ENCODE data around the gene GLI1.
"Not testable (repeated sequence)": the region's sequence is repeated elsewhere in the genome, so short reads cannot be mapped to it uniquely, and the experiment has no call there.

GLI1 gene

DNA sequence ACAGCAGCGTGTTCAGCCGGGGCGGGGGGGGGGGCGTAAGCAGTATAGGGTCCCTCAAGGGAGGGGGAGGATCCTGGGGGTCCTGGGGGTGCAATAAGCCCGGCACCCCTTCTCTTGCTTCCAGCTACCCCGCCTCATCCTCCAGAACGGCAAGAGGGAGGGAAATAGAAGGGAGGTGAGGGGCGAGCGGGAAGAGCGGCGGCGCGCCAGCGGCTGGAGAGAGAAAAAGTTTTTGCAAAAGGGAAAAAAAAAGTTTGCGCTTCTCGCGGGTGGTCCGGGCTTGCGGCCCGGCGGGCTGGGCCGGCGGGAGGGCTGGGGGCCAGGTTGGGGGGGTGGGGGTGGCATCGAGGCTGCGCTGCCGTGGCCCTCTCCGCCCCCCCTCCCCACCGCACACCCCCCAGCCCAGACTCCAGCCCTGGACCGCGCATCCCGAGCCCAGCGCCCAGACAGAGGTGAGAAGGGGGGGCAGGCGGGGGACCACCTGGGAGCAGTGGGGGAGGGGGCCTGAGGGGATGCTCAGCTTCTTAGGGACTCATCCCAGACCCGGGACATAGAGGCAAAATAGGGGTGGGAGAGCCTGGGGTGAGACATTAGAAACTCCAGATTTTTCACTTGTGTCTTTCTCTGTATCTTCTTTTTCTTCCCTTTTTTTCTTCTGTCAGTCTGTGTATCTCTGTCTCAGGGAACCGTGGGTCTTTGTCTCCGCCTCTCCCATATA is at the start of gene GLI1:
Gene GLI1 (plus strand): TSS at position 36 of the 718 bp plus-strand sequence. CDS start 3,907 bp downstream, outside the sequence.
- no peak for DNase-seq (ENCODE audit: low spot score)

DNA sequence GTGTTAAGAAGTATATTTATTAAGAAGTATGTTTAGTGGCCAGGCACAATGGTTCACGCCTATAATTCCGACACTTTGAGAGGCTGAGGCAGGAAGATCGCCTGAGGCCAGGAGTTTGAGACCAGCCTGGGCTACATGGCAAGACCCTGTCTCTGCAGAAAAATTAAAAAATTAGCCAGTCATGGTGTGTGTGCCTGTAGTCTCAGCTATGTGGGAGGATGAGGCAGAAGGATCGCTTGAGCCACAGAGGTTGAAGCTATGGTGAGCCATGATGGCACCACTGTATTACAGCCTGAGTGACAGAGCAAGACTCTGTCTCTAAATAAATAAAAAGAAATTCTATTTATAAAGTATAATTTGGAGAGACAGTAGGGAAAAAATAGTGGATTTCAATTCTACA is 49.1 kb upstream of the GLI1 start:
- DNase-seq (ENCODE audit: low spot score): no peak

GRCh38 chr12:57414160-57414559 is 45.4 kb upstream of the GLI1 start:
- DNase-seq (ENCODE audit: low spot score): not testable (repeated sequence)

DNA sequence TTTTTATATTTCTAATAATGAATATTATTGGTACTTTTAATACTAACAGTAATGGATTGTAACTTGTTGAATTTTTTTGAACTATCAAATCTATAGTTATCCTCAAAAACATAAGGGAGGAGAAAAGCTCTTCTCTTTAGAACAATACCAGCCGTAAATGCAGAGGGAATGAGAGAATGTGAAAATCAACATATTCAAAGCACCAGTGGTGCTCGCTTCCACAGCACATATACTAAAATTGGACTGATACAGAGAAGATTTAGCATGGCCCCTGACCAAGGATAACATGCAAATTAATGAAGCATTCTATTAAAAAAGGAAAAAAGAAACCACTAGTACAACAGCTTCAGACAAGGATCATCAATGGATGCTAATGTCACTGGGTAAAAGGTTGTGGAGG is 44.5 kb upstream of the GLI1 start:
- DNase-seq (ENCODE audit: low spot score): no peak

GRCh38 chr12:57416039-57416996 is 43.3 kb upstream of the GLI1 start:
- DNase-seq (ENCODE audit: low spot score): peak; percentile 30

- no peak for DNase-seq (ENCODE audit: low spot score)
Measured at GRCh38 chr12:57418255-57418654, 41.3 kb upstream of the GLI1 start.

DNA sequence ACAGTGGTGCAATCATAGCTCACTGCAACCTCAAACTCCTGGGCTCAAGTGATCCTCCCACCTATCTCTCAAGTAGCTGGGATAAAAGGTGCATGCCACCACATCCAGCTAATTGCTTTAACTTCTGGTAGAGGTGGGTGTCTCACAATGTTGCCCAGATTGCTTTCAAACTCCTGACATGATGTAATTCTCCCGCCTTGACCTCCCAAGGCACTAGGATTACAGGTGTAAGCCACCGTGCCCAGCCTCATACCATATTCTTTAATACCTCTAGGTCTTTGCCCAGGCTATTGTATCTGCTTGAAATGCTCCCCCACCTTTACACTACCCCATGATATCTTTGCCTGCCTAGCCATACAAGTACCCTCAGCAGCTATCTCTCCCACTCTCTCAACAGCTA is 40.1 kb upstream of the GLI1 start:
- DNase-seq (ENCODE audit: low spot score): no peak

GRCh38 chr12:57420482-57420881 is 39.1 kb upstream of the GLI1 start:
- DNase-seq (ENCODE audit: low spot score): no peak

GRCh38 chr12:57426948-57427347 is 32.6 kb upstream of the GLI1 start:
- DNase-seq (ENCODE audit: low spot score): not testable (repeated sequence)

DNA sequence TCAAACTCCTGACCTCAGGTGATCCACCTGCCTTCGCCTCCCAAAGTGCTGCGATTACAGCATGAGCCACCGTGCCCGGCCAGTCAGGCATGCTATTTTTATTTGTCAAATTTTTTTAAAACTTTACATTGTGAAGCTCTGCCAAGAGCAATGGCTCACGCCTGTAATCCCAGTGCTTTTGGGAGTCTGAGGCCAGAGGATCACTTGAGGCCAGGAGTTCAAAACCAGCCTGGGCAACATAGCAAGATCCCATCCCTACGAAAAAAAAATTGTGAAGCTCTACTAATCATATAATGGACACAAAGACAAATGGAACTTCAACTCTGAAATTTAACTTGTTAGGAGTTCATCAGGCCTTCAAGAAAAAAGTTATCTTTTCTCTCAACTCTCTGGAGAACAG is 30.6 kb upstream of the GLI1 start:
- DNase-seq (ENCODE audit: low spot score): no peak

DNA sequence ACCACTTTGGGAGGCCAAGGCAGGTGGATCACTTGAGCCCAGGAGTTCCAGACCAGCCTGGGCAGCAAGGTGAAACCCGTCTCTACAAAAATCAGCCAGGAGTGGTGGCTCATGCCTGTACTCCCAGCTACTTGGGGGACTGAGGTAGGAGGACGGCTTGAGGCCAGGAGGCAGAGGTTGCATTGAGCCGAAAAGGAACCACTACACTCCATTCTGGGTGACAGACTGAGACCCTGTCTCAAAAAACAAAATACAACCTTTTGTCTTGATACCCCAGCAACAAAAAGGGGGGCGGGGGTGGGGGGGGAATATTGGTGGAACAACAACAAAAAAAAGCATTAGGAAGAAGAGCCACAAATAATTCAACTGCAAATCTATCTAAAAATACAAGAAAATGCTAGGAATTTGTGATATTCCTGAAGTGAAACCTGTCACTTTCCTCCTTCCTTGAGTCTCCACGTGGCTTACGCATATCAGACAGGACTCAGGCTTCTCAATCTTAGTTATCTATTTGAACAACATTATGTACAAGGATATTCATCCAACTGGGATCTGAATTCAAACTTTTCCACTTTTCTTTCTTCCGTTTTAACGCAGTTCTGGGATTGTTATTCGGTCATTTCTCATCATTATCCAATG is 30.0 kb upstream of the GLI1 start:
- DNase-seq (ENCODE audit: low spot score): peak; percentile 30

GRCh38 chr12:57430112-57430930 is 29.3 kb upstream of the GLI1 start:
- peak; percentile 28 for DNase-seq (ENCODE audit: low spot score)

DNA sequence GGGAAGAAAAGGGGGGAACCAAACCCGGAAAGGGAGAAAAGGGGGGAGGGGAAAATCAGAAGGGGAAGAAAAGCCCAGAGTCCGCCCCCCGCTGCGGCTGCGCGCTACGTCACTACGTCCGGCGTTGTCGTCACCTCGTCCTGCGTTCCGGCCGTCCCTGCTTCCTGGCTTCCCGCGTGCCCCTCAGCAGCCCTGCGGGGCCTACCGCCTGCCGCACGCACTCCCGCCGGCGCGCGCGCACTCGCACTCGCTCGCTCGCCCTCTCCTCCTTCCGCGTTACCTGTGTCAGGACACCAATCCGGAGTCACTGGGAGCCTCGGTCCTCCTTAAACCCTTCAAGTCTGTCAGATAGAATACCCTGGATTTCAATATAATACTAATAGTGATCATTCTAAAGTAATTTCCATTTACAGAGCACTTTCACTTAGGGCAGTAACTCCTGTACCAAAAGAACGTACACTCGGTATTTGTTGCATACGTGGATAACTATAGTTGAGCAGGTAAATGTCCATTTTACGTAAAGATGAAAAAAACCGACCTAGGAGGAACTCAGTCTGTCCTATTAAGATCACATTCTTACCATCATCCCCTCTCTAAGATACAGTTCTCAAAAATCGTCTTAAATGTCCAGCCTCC is 28.5 kb upstream of the GLI1 start, which contains the start of gene R3HDM2:
Gene R3HDM2 (minus strand): TSS at position 113 of the 636 bp plus-strand sequence. CDS start 120,615 bp downstream, outside the sequence.
- DNase-seq (ENCODE audit: low spot score): peak; percentile 97

- DNase-seq (ENCODE audit: low spot score): peak; percentile 49
Measured at GRCh38 chr12:57431654-57432188, 27.9 kb upstream of the GLI1 start.

DNA sequence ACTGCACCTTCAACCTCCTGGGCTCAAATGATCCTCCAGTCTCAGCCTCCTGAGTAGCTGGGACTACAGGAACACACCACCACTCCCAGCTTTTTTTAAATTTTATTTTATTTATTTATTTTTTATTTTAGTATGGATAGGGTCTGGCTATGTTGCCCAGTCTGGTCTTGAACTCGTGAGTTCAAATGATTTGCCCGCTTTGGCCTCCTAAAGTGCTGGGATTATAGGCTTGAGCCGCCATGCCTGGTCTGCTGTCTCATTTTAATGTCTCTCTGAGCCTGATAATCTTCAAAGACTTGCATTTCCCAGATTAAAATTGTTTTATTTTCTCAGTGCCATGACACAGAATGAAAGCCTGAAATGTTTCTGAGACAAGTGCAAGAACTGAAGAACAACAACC is 26.2 kb upstream of the GLI1 start:
- DNase-seq (ENCODE audit: low spot score): no peak

- no peak for DNase-seq (ENCODE audit: low spot score)
Measured at GRCh38 chr12:57434517-57435223, 24.9 kb upstream of the GLI1 start, which contains the start of gene INHBC. TSS of gene INHBC (plus strand) at chr12:57434784. CDS start at chr12:57434887, 103 bp downstream.

DNA sequence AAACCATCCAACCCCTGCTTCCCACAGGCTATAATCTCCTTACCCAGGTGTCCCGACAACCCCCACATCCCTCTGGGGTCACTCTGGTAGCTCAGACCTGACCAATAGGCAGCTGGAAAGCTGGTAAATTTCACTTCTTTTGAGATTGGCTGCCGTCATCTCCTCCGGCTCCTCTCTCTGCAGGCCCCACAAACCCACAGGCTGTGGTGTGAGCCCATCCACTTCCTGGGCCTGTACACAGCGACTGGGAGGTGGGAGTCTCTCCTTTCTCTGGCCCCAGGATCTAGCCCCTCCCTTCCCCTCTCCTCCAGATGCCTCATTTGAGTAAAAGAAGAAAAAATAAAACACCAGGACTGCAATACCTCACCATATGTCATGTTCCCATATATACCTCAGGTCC is 24.3 kb upstream of the GLI1 start:
- DNase-seq (ENCODE audit: low spot score): no peak

GRCh38 chr12:57438400-57438799 is 21.2 kb upstream of the GLI1 start:
- DNase-seq (ENCODE audit: low spot score): no peak

DNA sequence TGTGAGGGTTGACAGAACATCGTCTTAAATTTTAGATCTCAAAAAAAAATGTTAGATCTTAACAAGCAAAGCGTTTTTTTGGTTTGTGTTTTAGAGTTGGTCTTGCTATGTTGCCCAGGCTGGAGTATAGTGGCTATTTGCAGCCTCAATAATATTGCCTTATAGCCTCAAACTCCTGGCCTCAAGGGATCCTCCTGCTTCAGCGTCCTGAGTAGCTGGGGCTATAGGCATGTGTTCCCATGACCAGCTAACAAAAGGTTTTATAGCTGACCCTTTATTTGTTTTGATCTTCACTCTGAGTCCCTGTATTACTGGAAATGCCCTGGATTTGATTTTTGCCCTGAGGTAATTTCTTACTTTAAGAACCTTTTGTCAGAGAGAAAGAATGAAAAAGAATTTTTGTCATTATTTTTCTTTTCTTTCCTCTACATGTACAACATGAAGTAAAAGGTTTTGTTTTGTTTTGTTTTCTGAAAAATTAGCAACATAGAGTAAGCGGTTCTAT is 19.8 kb upstream of the GLI1 start:
- DNase-seq (ENCODE audit: low spot score): no peak

- not testable (repeated sequence) for DNase-seq (ENCODE audit: low spot score)
Measured at GRCh38 chr12:57441393-57441792, 18.2 kb upstream of the GLI1 start.
